Psoas muscle (tissue), 8 donors: Measurements from ENCODE around the gene PUS3. TPM values are rescaled to one million over a fixed set of nuclear protein-coding genes. Genes with fewer than 3 reads are reported as not detected.

Experiments
- ATAC-seq, 4 donors: fragments of 200-7000 bp; cut with Tn5 transposase; one replicate each; pipeline ENCODE4 v1.9.1; 2020; ENCODE audit warnings: moderate library complexity in 3 of 4, mild to moderate bottlenecking in 2 of 4
- DNase-seq, 2 donors: peaks; one replicate each; pipeline ENCODE4 v3.0.0-alpha.2; 2020
- H3K27ac ChIP-seq: fragments of 200-600 bp; one replicate; pipeline ENCODE4 v1.8.0; 2022
- H3K27me3 ChIP-seq, 3 donors: fragments of 200-600 bp in 1 of 3; one replicate each; pipeline versions ENCODE4 v1.6.1 to v1.8.0; 2013 to 2022; ENCODE audit warnings: low read length in 2 of 3, mild to moderate bottlenecking in 2 of 3, moderate library complexity in 1 of 3; ENCODE audit not compliant: insufficient read depth in 3 of 3
- H3K36me3 ChIP-seq, 2 donors: fragments of 200-600 bp in 1 of 2; one replicate each; pipeline versions ENCODE4 v1.6.1 to v1.8.0; 2013 to 2022; ENCODE audit warnings: low read depth in 1 of 2, mild to moderate bottlenecking in 1 of 2, moderate library complexity in 1 of 2; ENCODE audit not compliant: insufficient read depth in 1 of 2
- H3K4me1 ChIP-seq: fragments of 200-600 bp; one replicate; pipeline ENCODE4 v1.8.0; 2022
- H3K4me3 ChIP-seq: fragments of 200-600 bp; one replicate; pipeline ENCODE4 v1.8.0; 2022; ENCODE audit warnings: mild to moderate bottlenecking
- H3K9me3 ChIP-seq: fragments of 200-600 bp; one replicate; pipeline ENCODE4 v1.8.0; 2022
- CTCF ChIP-seq: fragments of 200-600 bp; IDR thresholded peaks from one replicate; pipeline ENCODE4 v1.8.0; 2022; ENCODE audit warnings: antibody characterized with exemption
- WGBS, 3 donors: extraction: QIAGEN DNeasy Blood & Tissue Kit; methylation state at CpG; one replicate each; pipeline versions ENCODE4 v1.1.6 to v1.1.7; 2013; 5-methylcytosine and 5-hydroxymethylcytosine counted together
- intact Hi-C, 2 donors: fragments of 100-400 bp; cut with DNase I; formaldehyde crosslinking; loops; one replicate each; pipeline versions ENCODE4 v1.11.0 to v1.14.2; 2022
- polyA plus RNA-seq, 3 donors: library from polyadenylated mRNA; stranded (reverse); fragments of 200-250 nt; gene quantifications; one replicate each; pipeline ENCODE4 v1.2.3, GENCODE V29; 2013
- total RNA-seq, 4 donors: library from RNA; stranded (reverse); fragmentation: NEBNext Ultra II Directional in 2 of 4; extraction: Animal tissue kit (Norgen Biotek cat#: 25700) in 2 of 4; gene quantifications; one replicate each; pipeline versions ENCODE4 v1.2.1 to v1.2.4, GENCODE V29; 2021 to 2023
- donor health status: healthy with polysubstance abuse.
- donor health status: DM: no; HTN: no; CAD: no; lungs with moderate emphysema.
- donor health status: Bipolar disorder and iron deficiency.
- donor health status: healthy.
- donor health status: DM: yes; HTN: yes; CAD: no.
- donor health status: DM: no; HTN: no; CAD: no.
- donor health status: DM: no; HTN: no; CAD: no.
- donor health status: DM: yes; HTN: yes; CAD: no.

Gene PUS3
- total and polyA plus RNA-seq, 7 donors, result 9.0 to 17.5 (median 16.1) TPM

- peak overlapping the region; percentile 87 for H3K4me3 ChIP-seq
- H3K9me3 ChIP-seq, result no peaks in the 10 kb centered on the region
- ATAC-seq (no peak), DNase-seq (no peak)
- intact Hi-C loops, result no loop called here
- TF ChIP-seq CTCF, result no peak
- peaks cover 5 to 14% of the 10 kb centered on the region in 2 donors for H3K36me3 ChIP-seq
- H3K4me1 ChIP-seq, result peaks cover 10% of the 10 kb centered on the region
- H3K27ac ChIP-seq, result no peak overlapping the region
- peaks cover 4 to 26% (median 7%) of the 10 kb centered on the region in 3 donors for H3K27me3 ChIP-seq
- 74 to 76% (median 75%) methylated on average over 6 of the region's 6 CpGs for WGBS, 3 donors
Observed at GRCh38 chr11:125901872-125902271, 1.1 kb downstream of the PUS3 start.

GRCh38 chr11:125892994-125893393, 10.0 kb downstream of the PUS3 start:
- intact Hi-C loops, result no loop called here
- no peak for TF ChIP-seq CTCF
- peaks cover 7 to 54% of the 10 kb centered on the region in 2 donors for H3K36me3 ChIP-seq
- no peaks in the 10 kb centered on the region for H3K9me3 ChIP-seq
- no peak overlapping the region for H3K27ac ChIP-seq
- ATAC-seq (no peak), DNase-seq (no peak)
- no peaks in the 10 kb centered on the region for H3K27me3 ChIP-seq
- H3K4me3 ChIP-seq, result no peak overlapping the region
- H3K4me1 ChIP-seq, result peaks cover 8% of the 10 kb centered on the region

DNA sequence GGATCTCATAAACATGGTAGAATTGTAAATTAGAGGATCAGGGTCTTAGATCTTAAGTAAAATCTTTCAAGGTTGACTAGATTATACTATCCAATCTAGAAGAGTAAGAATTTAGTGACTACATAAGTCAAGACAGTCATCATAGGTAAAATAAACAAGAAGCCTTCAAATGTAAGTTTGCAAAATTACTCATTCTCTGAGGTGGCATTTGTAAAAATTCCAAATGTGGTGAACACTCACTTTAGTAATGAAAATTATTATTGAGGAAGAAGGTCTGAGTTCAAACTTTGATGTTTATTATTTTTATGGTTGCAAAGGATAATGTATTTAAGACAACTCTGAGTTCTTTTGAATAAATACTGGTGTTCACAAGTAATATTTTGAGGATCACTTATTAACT, 10.9 kb downstream of the PUS3 start:
- DNase-seq (no peak), ATAC-seq (no peak)
- TF ChIP-seq CTCF, result no peak
- Histone ChIP-seq H3K27me3 (no peaks in the 10 kb centered on the region), H3K36me3 (peaks cover 7 to 54% of the 10 kb centered on the region in 2 donors), H3K4me1 (peaks cover 8% of the 10 kb centered on the region), H3K4me3 (no peak overlapping the region), H3K27ac (no peak overlapping the region), H3K9me3 (no peaks in the 10 kb centered on the region)
- intact Hi-C loops, result no loop called here

GRCh38 chr11:125890447-125891100, 12.4 kb downstream of the PUS3 start:
- TF ChIP-seq CTCF, result no peak
- WGBS, 3 donors, result 84 to 86% (median 85%) methylated on average over 3 of the region's 3 CpGs

More at GRCh38 chr11:125890447-125891100, 12.4 kb downstream of the PUS3 start:
- Histone ChIP-seq H3K36me3 (peaks cover 7 to 42% of the 10 kb centered on the region in 2 donors), H3K4me3 (no peak overlapping the region), H3K27ac (no peak overlapping the region), H3K27me3 (no peaks in the 10 kb centered on the region), H3K4me1 (peaks cover 8% of the 10 kb centered on the region), H3K9me3 (no peaks in the 10 kb centered on the region)
- no peak for ATAC-seq
- DNase-seq, result no peak
- intact Hi-C loops, result no loop called here
